PC-3 (cell line): Measurements from ENCODE around the gene ABHD2.

Experiments
- CTCF ChIP-seq: fragments of 300-600 bp; sonication (generic); conservative IDR thresholded peaks from 2 replicates; pipeline ENCODE4 v1.5.1; 2017; ENCODE audit warnings: antibody characterized with exemption, low read depth, mild to moderate bottlenecking, low read length
- EZH2phosphoT487 ChIP-seq: fragments of 300-600 bp; sonication (generic); IDR thresholded peaks from 2 replicates; pipeline ENCODE4 v1.6.1; 2018; ENCODE audit warnings: mild to moderate bottlenecking, antibody characterized with exemption, low read length, borderline replicate concordance

- TF ChIP-seq CTCF (no peak), EZH2phosphoT487 (no peak)
These were observed 24.2 kb downstream of the ABHD2 start for GRCh38 chr15:89112341-89112971.
